NCI-H187 treated with DMSO at 0.1 percent for 48 hours (cell line): ENCODE measurements around the gene GCC2.
"Not testable (repeated sequence)": the region's sequence is repeated elsewhere in the genome, so short reads cannot be mapped to it uniquely, and the experiment has no call there.

ENCODE experiments used
- DNase-seq: peaks from one replicate; lab custom pipeline; 2025; lab: John Stamatoyannopoulos, UW

Gene GCC2

GRCh38 chr2:108441712-108442111 lies 7.3 kb upstream of the GCC2 start:
- DNase-seq, result no peak

GRCh38 chr2:108444941-108445840 lies 3.8 kb upstream of the GCC2 start:
- no peak for DNase-seq

GRCh38 chr2:108446703-108447102 lies 2.3 kb upstream of the GCC2 start:
- DNase-seq, result peak; percentile 44

GRCh38 chr2:108447947-108448677 lies 894 bp upstream of the GCC2 start:
- DNase-seq, result no peak

GRCh38 chr2:108449410-108450130 lies 564 bp downstream of the GCC2 start:
- DNase-seq, result no peak

- DNase-seq, result no peak
Measured at GRCh38 chr2:108450863-108451262, 1.9 kb downstream of the GCC2 start.

GRCh38 chr2:108451976-108452375 lies 3.0 kb downstream of the GCC2 start:
- no peak for DNase-seq

- not testable (repeated sequence) for DNase-seq
Measured at GRCh38 chr2:108453530-108453929, 4.5 kb downstream of the GCC2 start.

GRCh38 chr2:108454440-108454839 lies 5.4 kb downstream of the GCC2 start:
- DNase-seq, result no peak

GRCh38 chr2:108455571-108455970 lies 6.6 kb downstream of the GCC2 start:
- no peak for DNase-seq

- DNase-seq, result no peak
Measured at GRCh38 chr2:108458082-108458481, 9.1 kb downstream of the GCC2 start.

- no peak for DNase-seq
Measured at GRCh38 chr2:108459441-108459840, 10.4 kb downstream of the GCC2 start.

- no peak for DNase-seq
Measured at GRCh38 chr2:108460345-108461037, 11.5 kb downstream of the GCC2 start.

GRCh38 chr2:108477099-108477498 lies 28.1 kb downstream of the GCC2 start:
- no peak for DNase-seq

- DNase-seq, result no peak
Measured at GRCh38 chr2:108485253-108485652, 36.2 kb downstream of the GCC2 start.

- DNase-seq, result no peak
Measured at GRCh38 chr2:108490506-108491122, 41.6 kb downstream of the GCC2 start.

GRCh38 chr2:108491848-108492247 lies 42.8 kb downstream of the GCC2 start:
- DNase-seq, result no peak

GRCh38 chr2:108492364-108492763 lies 43.4 kb downstream of the GCC2 start:
- DNase-seq, result no peak

GRCh38 chr2:108496167-108496566 lies 47.2 kb downstream of the GCC2 start:
- not testable (repeated sequence) for DNase-seq

- DNase-seq, result not testable (repeated sequence)
Measured at GRCh38 chr2:108507620-108508019, 58.6 kb downstream of the GCC2 start.

GRCh38 chr2:108512431-108512830 lies 63.4 kb downstream of the GCC2 start:
- not testable (repeated sequence) for DNase-seq
